GM19023 (cell line): ENCODE measurements around the gene BNC2.
"Not testable (repeated sequence)": the region's sequence is repeated elsewhere in the genome, so short reads cannot be mapped to it uniquely, and the experiment has no call there.

Source experiments
- ATAC-seq: cut with Tn5 transposase; IDR thresholded peaks from one replicate; pipeline ENCODE4 v1.9.1; 2021; ENCODE audit warnings: mild to moderate bottlenecking, moderate library complexity; ENCODE audit not compliant: unreplicated experiment

Gene BNC2

GRCh38 chr9:16870596-16871335 lies at the start of gene BNC2:
Gene BNC2 (minus strand): TSS chr9:16870670. CDS start chr9:16870648, 22 bp downstream.
- ATAC-seq: no peak

- ATAC-seq: no peak
Measured at GRCh38 chr9:16918920-16919319, 48.5 kb upstream of the BNC2 start.

GRCh38 chr9:16915126-16915831 lies 44.8 kb upstream of the BNC2 start:
- ATAC-seq: no peak

GRCh38 chr9:16912197-16912596 lies 41.7 kb upstream of the BNC2 start:
- no peak for ATAC-seq

DNA sequence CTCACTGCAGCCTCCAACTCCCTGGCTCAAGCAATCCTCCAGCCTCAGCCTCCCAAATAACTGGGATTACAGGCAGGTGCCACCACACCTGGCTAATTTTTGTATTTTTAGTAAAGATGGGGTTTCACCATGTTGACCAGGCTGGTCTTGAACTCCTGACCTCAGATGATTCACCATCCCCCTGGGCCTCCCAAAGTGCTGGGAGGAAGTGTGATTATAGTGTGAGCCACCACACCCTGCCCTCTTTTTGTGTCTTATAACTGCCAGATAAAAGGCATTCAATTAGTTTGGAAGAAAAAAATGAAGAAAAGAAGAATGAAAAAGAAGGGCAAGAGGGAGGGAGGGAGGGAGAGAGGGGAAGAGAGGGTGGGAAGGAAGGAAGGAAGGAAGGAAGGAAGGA lies 37.7 kb upstream of the BNC2 start:
- ATAC-seq: not testable (repeated sequence)

GRCh38 chr9:16904655-16905054 lies 34.2 kb upstream of the BNC2 start:
- no peak for ATAC-seq

- no peak for ATAC-seq
Measured at GRCh38 chr9:16901590-16901989, 31.1 kb upstream of the BNC2 start.

GRCh38 chr9:16899606-16900005 lies 29.1 kb upstream of the BNC2 start:
- no peak for ATAC-seq

- no peak for ATAC-seq
Measured at GRCh38 chr9:16898464-16898863, 28.0 kb upstream of the BNC2 start.

- ATAC-seq: no peak
Measured at GRCh38 chr9:16888594-16888993, 18.1 kb upstream of the BNC2 start.

- no peak for ATAC-seq
Measured at GRCh38 chr9:16885931-16886330, 15.5 kb upstream of the BNC2 start.

DNA sequence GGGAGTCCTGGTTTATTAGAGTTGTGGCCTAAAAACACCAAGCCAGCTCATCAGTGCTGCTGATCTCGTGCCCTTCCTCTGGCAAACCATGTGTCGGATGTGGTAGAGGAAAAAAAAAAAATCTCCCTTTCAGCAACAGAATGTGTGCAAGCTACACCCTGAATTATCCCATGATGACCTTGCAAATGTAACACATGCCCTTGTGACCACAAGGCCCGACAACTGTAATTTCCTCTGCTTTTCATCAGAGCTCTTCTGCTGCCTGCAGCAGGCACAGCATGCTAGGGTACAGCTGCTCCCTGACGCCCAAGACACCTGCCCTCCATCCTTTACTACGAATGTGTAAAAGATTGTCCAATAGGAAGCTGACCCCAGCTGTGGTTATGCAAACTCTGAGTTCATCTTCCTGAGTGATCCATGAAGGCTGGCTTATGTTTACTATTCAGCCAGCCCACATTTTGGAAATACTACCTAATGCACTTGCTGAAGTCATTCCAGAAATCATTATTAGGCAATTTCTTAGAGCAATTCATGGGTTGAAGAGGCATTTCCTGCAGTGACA lies 14.6 kb upstream of the BNC2 start:
- ATAC-seq: no peak

GRCh38 chr9:16884373-16884772 lies 13.9 kb upstream of the BNC2 start:
- ATAC-seq: no peak

DNA sequence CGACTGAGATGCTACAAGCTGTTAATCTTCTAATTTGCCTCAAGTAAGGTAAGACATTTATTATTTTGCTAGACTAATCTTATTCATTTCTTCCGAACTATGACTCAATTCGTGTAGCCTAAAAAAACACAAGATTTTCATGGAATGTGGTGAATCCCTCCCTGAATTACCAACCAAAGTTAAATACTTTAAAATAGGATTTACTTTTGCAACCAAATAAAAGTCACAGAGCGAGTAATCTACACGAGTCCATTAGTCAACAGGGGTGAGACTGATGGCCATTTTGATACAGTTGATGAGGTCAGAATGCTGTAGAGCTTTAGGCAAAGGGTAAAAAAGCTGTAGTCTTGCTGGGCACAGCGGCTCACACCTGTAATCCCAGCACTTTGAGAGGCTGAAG lies 13.1 kb upstream of the BNC2 start:
- ATAC-seq: no peak

DNA sequence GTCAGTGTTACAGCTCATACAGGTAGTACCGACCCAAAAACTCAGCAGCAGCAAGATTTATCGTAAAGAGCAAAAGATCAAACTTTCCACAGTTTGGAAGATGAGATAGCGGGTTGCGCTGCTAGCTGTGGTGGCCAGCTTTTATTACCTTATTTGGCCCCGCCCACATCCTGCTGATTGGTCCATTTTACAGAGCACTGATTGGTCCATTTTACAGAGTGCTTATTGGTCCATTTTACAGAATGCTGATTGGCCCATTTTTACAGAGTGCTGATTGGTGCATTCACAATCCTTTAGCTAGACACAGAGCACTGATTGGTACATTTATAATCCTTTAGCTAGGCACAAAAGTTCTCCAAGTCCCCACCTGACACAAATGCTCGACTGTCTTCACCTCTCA lies 12.0 kb upstream of the BNC2 start:
- ATAC-seq: not testable (repeated sequence)

GRCh38 chr9:16879416-16879815 lies 8.9 kb upstream of the BNC2 start:
- ATAC-seq: no peak

DNA sequence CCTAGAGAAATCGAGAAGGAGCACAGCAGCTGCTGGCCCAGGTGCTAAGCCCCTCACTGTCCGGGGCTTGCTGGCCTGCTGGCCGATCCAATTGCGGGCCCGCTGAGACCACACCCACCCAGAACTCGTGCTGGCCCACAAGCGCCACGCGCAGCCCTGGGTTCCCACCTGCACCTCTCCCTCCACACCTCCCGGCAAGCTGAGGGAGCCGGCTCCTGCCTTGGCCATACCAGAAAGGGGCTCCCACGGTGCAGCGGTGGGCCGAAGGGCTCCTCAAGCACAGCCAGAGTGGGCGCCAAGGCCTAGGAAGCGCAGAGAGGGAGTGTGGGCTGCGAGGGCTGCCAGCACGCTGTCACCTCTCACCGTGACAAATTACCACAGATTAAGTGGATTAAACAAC lies 6.8 kb upstream of the BNC2 start:
- no peak for ATAC-seq

DNA sequence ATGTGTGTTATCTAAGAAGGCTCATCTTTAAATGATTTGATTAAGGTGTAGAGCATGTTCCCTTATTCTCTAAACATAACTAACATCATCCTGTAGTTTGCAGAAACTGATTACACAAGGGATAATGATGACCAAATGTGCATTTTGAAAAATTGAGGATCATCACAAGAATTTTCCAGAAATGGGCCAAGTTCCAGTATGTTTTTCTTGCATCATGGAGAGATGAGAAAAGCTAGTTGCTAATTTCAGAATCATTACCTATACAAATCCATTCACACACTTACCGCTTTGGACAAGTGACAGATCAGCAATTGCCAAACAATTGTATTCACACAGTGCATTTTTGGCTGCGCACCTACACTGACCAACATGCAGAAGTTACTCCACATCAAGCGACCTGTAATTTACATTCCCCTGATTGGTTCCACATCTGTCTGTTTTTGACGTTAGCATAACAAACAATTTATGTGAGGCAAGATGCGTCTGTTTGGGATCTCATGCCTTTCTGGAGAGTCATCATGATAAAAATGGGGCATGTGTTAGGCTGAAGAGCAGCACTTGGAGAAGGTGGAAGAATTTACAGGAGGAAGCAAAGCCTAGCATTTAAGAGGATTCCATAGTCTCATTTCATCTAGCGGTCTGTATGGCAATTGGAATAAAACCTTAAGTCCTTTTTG lies 2.8 kb upstream of the BNC2 start:
- no peak for ATAC-seq

DNA sequence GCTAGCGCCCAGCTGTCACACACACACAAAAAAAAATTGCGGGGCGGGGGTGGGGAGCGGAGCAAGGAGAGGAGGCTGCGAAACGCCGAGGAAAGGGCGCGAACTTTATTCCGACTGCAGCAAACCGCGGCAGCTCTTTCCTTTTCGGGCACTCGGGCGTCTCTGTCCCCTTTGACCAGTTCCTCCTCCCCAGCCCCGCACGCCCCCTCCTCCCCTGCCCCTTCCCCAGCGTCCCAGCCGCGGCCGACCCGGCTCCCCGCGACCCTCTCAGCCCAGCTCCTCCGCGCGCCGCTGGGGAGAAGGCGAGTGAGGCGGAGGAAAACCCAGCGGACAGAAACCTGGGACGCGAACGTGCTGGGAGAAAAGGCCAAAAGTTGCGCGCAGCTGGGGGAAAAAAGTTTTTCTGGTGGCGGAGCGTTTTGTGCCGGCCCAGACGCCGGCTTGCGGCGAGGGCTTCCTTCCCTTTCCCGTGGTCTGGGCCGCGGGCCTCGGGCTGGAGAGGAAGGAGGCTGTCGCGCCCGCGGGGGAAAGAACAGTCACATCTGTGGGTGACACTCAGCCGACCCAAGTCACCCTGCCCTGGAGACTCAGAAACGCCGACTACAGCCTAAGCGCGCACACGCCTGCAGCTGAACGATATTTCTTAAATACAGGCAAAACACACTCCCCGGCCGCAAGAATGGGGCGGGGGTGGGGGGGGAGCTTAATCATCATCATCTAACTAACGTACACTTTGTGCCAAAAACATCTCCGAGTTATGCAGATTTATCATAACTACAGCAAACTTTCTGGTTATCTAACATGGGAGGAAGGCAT lies 1.1 kb upstream of the BNC2 start:
- no peak for ATAC-seq

- no peak for ATAC-seq
Measured at GRCh38 chr9:16869882-16870595, 431 bp downstream of the BNC2 start.
